Endothelial cell (in vitro differentiated cells): ENCODE measurements around the gene KXD1. TPM values are rescaled to one million over a fixed set of nuclear protein-coding genes. Genes with fewer than 3 reads are reported as not detected.
A peak's percentile ranks its signal among the peaks of the same experiment; 100 is the strongest.

Experiments used
- DNase-seq: peaks from one replicate; pipeline ENCODE4 v3.0.0; 2021; ENCODE audit warnings: low spot score
- H3K27ac Mint-ChIP-seq: one replicate; pipeline ENCODE4 v1.8.0; 2021; ENCODE audit warnings: mixed read lengths, inconsistent platforms; ENCODE audit not compliant: unreplicated experiment
- H3K27me3 Mint-ChIP-seq: one replicate; pipeline ENCODE4 v1.8.0; 2021; ENCODE audit warnings: mild to moderate bottlenecking, moderate library complexity, mixed read lengths, inconsistent platforms; ENCODE audit not compliant: unreplicated experiment
- H3K36me3 Mint-ChIP-seq: one replicate; pipeline ENCODE4 v1.8.0; 2021; ENCODE audit warnings: mild to moderate bottlenecking, low read depth, mixed read lengths, inconsistent platforms; ENCODE audit not compliant: unreplicated experiment
- H3K4me1 Mint-ChIP-seq: one replicate; pipeline ENCODE4 v1.8.0; 2021; ENCODE audit warnings: mild to moderate bottlenecking, mixed read lengths, inconsistent platforms; ENCODE audit not compliant: unreplicated experiment
- H3K4me3 Mint-ChIP-seq: one replicate; pipeline ENCODE4 v1.8.0; 2021; ENCODE audit warnings: mild to moderate bottlenecking, mixed read lengths, inconsistent platforms; ENCODE audit not compliant: unreplicated experiment
- H3K9me3 Mint-ChIP-seq: one replicate; pipeline ENCODE4 v1.8.0; 2021; ENCODE audit warnings: mixed read lengths, inconsistent platforms; ENCODE audit not compliant: unreplicated experiment
- CTCF ChIP-seq: fragments of 200-600 bp; sonication (generic); IDR thresholded peaks from one replicate; pipeline ENCODE4 v1.5.0; 2021; ENCODE audit warnings: antibody characterized with exemption; ENCODE audit not compliant: unreplicated experiment
- total RNA-seq: library from RNA; stranded (reverse); fragmentation: NEBNext Ultra II Directional; extraction: Animal tissue kit (Norgen Biotek cat#: 25700); gene quantifications from one replicate; pipeline ENCODE4 v1.2.1, GENCODE V29; 2021; ENCODE audit not compliant: unreplicated experiment

The KXD1 gene
- total RNA-seq, 1 donor from 2014 or later = 105 TPM

DNA sequence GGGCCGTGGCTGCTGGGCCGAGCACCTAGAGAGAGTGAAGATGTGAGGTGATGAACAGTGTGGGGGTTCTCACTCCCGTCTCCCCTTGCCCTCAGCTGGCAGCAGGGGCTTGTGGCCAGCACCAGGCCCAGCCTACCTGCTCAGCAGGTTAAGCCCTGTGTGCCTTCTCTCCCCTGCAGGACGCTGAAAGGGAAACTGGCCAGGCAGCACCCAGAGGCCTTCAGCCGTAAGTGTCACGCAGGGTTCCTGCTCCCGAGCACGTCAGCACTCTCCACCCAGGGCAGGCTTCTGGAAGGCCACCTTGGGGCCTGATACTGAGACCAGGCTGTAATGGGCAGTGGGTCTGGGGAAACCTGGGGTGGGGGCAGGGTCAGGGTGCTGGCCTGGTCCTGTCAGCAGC is 9.3 kb downstream of the KXD1 start:
- TF ChIP-seq CTCF = no peak
- Mint-ChIP-seq H3K27me3 (peaks cover 5% of the 10 kb centered on the region), H3K27ac (no peak overlapping the region), H3K9me3 (no peaks in the 10 kb centered on the region), H3K36me3 (peaks cover 32% of the 10 kb centered on the region), H3K4me3 (no peak overlapping the region), H3K4me1 (no peaks in the 10 kb centered on the region)
- no peak for DNase-seq

DNA sequence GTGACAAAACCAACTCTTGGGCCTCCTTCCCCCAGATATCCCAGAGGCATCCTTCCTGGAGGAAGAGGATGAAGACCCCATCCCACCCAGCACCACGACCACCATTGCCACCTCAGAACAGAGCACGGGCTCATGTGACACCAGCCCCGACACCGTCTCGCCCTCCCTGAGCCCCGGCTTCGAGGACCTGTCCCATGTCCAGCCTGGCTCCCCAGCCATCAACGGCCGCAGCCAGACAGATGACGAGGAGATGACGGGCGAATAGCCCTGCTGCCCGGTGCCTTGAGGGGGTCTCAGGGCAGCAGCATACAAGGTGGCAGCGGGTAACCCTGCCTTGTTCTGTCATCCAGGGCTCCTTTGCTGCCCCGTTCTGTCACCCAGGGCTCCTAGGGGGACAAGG is 10.7 kb downstream of the KXD1 start:
- no peak overlapping the region for H3K27ac Mint-ChIP-seq
- no peak for TF ChIP-seq CTCF
- H3K4me1 Mint-ChIP-seq = peaks cover 9% of the 10 kb centered on the region
- no peak for DNase-seq
- no peak overlapping the region for H3K4me3 Mint-ChIP-seq
- peaks cover 39% of the 10 kb centered on the region for H3K36me3 Mint-ChIP-seq
- peaks cover 11% of the 10 kb centered on the region for H3K27me3 Mint-ChIP-seq
- no peaks in the 10 kb centered on the region for H3K9me3 Mint-ChIP-seq

DNA sequence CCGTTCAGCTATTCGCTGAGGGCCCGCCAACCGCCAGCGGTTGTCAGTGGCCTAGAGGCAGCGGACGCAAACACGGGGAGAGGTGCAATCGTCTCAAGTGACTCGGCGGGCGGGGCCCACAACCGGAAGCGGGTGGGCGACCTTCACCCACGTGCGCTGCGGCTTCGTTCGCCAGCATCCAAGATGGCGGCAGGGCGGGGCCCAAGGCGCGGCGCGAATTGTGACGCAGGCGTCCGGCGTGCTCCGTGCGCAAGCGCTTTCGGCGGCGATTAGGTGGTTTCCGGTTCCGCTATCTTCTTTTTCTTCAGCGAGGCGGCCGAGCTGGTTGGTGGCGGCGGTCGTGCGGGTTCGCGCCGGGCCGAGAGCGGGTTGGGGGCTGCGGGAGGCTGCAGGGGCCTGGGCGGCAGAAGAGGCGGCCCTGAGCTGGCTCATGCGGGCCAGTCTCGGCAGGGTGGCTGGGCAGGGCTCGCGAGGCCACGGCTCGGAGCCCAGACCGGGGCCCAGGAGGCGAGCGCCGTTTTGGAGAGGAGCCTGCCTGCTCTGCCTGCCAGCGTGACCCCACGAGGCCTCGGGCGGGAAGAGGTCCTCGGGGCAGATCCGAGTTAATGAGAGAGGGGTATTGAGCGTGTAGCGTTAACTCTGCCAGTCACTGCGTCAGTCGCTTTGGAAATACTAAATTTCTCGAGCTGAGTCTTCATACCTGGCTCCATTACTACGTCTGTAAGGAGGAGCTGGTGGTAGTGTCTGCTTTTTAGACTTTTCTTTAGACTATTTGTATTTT is 14.1 kb downstream of the KXD1 start, which contains the start of gene UBA52:
TSS of gene UBA52 (plus strand) at position 294 of the 781 bp plus-strand sequence. CDS start 1,444 bp downstream, outside the sequence.
- Mint-ChIP-seq H3K4me3 (peak within 1 kb of the TSS; percentile 92), H3K9me3 (no peaks in the 10 kb centered on the region), H3K27me3 (peaks cover 11% of the 10 kb centered on the region), H3K36me3 (peaks cover 42% of the 10 kb centered on the region), H3K4me1 (peaks cover 9% of the 10 kb centered on the region), H3K27ac (peak within 1 kb of the TSS; percentile 83)
- DNase-seq = peak; percentile 98
- TF ChIP-seq CTCF = no peak

- Mint-ChIP-seq H3K9me3 (no peaks in the 10 kb centered on the region), H3K27me3 (peaks cover 6% of the 10 kb centered on the region), H3K27ac (no peak overlapping the region), H3K4me1 (peaks cover 9% of the 10 kb centered on the region), H3K4me3 (peak overlapping the region; percentile 72), H3K36me3 (peaks cover 19% of the 10 kb centered on the region)
- no peak for DNase-seq
- TF ChIP-seq CTCF = no peak
Observed at GRCh38 chr19:18574691-18575291, 17.1 kb downstream of the KXD1 start.

DNA sequence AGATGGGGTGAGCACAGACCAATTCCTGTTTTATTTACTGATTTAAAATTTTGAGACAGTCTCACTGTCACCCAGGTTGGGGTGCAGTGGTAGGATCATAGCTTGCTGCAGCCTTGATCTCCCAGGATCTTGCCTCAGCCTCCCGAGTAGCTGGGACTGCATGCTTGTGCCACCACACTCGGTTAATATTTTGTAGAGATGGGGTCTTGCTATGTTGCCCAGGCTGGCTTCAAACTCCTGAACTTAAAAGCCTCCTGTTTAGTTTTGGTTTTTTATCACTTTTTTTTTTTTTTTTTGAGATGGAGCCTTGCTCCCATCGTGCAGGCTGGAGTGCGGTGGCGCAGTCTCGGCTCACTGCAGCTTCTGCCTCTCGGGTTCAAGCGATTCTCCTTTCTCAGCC is 18.7 kb downstream of the KXD1 start:
- H3K27me3 Mint-ChIP-seq = peaks cover 6% of the 10 kb centered on the region
- no peak overlapping the region for H3K27ac Mint-ChIP-seq
- peaks cover 9% of the 10 kb centered on the region for H3K4me1 Mint-ChIP-seq
- no peak for DNase-seq
- TF ChIP-seq CTCF = no peak
- no peaks in the 10 kb centered on the region for H3K9me3 Mint-ChIP-seq
- peak overlapping the region; percentile 37 for H3K4me3 Mint-ChIP-seq
- H3K36me3 Mint-ChIP-seq = peaks cover 19% of the 10 kb centered on the region
